ENCODE data around the gene MYO9A.
"Not testable (repeated sequence)": the region's sequence is repeated elsewhere in the genome, so short reads cannot be mapped to it uniquely, and the experiment has no call there.

The MYO9A gene

GRCh38 chr15:72139667-72140066 lies 21.7 kb upstream of the MYO9A start:
- no peak for DNase-seq

DNA sequence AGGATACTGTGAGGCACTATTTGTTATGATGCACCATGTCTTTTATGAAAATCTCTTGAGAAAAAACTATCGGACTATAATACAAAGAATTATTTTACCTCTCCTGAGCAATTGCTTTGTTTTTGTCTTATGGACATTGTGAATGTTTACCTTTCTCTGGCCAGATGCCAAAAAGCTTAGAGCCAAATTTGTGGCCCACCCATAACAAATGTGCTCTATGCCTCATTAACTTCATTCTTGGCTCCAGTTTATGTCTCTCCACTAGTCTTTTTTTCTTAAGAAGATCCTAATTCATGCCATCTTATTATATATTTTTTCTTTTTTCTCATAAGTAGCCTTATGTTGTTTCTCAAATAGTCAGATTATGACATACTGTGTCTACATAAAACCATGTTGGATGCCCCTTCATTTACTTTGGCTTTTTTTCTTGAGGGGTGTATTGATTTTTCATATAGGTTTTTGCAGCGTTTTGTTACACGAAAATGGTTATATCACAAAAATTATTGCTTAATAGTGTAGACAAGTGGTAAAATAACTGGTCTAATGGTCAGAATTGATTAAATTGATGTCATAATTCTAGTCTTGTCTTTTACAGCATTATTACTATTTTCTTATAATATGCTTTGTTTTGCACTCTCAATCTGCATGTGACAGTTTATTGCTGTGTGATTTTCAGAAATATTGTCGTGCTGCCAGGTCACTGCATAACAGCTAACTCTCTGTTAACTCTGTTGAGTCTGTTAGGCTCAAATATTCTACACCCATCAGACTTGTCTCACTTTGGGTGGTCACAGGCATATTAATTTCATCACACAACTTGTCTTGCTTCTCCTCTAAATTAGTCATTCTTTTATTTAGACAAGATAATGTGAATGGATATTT lies 18.5 kb upstream of the MYO9A start:
- peak; percentile 86 for DNase-seq

- DNase-seq, result peak; percentile 77
These were observed 17.8 kb upstream of the MYO9A start for GRCh38 chr15:72135719-72136118.

GRCh38 chr15:72133211-72133610 lies 15.3 kb upstream of the MYO9A start:
- no peak for DNase-seq

DNA sequence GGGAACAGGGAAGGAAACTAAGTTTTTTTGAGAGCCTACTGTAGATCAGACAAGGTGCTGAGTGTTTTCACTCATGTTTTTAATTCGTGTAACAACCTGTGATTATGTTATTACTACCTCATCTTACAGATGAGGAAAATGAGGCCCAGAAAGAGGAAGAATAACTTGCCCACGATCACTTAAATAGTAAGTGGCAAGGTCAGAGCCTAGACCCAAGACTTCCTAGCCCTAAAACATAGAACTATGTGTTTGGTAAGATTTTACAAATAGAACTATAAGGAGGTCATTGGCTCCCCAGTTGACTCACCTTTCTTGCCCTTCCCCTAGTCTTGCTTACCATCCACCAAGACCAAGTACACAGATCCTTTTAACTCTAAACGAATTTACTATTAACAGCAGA lies 14.0 kb upstream of the MYO9A start:
- no peak for DNase-seq

DNA sequence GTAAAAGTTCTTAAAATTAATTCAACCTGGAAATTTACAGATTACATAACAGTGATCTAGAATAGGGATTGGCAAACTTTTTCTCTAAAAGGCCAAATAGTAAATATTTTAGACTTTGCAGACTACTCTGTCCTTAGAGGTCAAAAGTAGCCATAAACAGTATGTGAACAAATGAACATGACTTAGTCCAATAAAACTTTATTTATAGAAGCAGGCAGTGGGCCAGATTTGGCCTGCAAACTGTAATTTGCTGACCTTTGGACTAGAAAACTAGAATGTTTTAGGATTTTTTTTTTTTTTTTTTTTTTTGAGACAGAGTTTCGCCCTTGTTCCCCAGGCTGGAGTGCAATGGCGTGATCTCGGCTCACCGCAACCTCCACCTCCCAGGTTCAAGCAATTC lies 12.3 kb upstream of the MYO9A start:
- DNase-seq, result no peak

GRCh38 chr15:72128359-72128758 lies 10.4 kb upstream of the MYO9A start:
- no peak for DNase-seq

- no peak for DNase-seq
These were observed 9.9 kb upstream of the MYO9A start for GRCh38 chr15:72127724-72128322.

- no peak for DNase-seq
These were observed 6.3 kb upstream of the MYO9A start for GRCh38 chr15:72124218-72124617.

GRCh38 chr15:72117486-72118016 lies 399 bp downstream of the MYO9A start:
- DNase-seq, result peak; percentile 53

- peak; percentile 31 for DNase-seq
These were observed 1.0 kb downstream of the MYO9A start for GRCh38 chr15:72116731-72117485.

DNA sequence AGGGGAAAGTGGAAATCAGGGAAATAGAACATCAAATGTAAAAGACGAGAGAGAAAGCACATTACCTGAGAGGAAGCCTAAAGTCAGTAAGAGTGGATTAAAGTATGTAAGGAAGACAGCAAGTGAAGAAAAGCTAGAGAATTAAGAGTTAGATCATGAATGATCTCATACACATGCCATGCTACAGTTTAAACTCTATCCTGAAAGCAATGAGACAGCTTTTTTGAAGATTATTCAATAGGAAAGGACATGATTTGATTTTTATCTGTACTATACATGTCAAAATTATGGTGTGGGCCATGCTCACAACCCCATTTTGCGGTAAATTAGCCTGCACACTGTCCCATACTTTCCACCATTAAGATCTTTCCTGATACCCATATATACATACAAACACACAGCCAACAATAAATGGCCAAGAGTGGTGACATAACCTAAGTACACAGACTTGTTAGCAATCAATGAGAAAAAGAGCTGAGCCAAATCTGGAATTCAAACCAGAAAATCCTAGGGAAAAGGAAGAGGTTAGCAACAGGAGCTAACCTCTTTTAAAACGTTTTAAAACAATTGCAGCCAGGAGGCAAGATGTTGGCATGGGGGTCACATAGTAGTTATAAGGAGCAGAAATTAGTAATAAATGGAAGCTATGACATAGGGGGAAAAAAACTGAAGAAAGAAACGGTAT lies 4.5 kb downstream of the MYO9A start:
- DNase-seq, result no peak

GRCh38 chr15:72112805-72113204 lies 5.1 kb downstream of the MYO9A start:
- no peak for DNase-seq

DNA sequence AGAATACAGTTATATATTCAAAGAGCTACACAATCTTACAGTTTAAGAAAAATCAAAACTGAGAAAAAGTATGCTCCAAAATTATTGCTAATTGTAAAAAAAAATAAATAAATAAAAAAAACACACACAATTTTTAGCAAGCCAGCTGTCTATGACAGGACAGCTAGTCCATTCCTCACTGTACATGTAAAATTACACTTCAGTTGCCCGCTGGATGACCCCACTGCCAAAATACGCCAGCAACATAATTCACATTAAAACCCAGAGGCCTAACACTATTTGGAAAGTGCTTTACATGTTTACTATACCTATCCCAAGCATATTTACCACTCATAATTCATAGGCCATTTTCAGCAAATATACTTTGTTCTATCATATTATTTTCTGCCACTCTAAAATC lies 5.8 kb downstream of the MYO9A start:
- no peak for DNase-seq

GRCh38 chr15:72110355-72110754 lies 7.6 kb downstream of the MYO9A start:
- no peak for DNase-seq

DNA sequence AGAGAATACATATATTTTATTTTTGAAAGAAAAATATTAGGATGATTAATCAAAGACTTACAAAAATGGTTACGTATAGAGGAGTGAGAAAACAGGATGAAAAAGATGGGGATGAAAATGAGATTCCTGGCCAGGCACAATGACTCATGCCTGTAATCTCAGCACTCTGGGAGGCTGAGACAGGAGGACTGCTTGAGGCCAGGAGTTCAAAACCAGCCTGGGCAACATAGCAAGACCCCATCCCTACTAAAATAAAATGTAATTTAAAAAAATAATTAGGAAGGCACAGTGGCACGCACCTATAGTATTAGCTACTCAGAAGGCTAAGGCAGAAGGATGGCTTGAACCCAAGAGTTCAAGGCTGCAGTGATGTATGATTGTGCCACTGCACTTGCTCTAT lies 11.9 kb downstream of the MYO9A start:
- no peak for DNase-seq

DNA sequence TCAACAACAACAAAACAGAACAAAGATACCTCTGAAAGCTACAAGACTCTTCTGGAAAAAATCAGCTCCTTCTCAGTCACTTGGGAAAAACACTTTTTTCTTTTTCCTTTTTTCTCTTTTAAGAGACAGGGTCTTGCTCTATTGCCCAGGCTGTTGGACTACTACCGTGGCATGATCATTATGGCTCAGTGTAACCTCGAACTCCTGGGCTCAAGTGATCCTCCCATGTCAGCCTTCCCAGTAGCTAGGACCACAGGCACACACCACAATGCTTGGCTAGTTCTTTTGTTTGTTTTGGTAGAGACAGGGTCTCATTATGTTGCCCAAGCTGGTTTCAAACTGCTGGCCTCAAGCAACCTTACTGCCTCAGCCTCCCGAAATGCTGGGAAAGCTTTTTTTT lies 12.8 kb downstream of the MYO9A start:
- DNase-seq, result no peak

DNA sequence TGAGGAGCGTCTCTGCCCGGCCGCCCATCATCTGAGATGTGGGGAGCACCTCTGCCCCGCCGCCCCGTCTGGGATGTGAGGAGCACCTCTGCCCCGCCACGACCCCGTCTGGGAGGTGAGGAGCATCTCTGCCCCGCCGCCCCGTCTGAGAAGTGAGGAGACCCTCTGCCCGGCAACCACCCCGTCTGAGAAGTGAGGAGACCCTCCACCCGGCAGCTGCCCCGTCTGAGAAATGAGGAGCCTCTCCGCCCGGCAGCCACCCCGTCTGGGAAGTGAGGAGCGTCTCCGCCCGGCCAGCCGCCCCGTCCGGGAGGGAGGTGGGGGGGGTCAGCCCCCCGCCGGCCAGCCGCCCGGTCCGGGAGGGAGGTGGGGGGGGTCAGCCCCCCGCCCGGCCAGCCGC lies 17.4 kb downstream of the MYO9A start:
- not testable (repeated sequence) for DNase-seq

- DNase-seq, result no peak
These were observed 18.8 kb downstream of the MYO9A start for GRCh38 chr15:72099155-72099554.

DNA sequence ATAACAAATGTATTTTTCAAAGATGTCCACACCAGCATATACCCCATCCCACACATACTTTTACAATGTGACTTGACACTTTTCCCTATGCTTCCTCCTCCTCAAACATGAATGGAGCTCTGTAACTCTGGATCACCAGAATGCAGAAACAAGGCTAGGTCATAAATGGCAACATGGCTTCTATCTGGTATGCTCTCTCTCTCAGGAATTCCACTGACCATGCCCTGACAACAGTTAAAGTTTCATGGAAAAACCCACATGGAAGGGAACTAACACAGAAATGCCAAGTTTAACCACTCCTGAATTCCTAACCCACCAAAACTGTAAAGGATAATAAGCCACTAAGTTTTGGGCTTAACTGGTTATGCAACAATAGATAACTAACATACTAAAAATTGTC lies 19.9 kb downstream of the MYO9A start:
- DNase-seq, result no peak

DNA sequence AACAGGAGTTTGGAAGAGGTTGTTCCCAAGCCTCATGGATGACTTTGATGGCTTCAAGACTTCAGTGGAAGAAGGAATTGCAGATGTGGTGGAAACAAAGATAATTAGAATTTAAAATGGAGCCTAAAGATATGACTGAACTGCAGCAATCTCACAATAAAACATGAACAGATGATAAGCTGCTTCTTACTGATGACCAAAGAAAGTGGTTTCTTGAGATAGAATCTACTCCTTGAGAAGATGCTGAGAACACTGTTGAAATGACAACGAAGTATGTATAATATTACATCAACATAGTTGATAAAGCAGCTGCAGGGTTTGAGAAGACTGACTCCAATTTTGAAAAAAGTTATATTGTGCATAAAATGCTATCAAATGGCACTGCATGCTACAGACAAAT lies 21.2 kb downstream of the MYO9A start:
- no peak for DNase-seq

GRCh38 chr15:72092691-72093090 lies 25.3 kb downstream of the MYO9A start:
- no peak for DNase-seq

GRCh38 chr15:72092006-72092405 lies 25.9 kb downstream of the MYO9A start:
- no peak for DNase-seq
